GM12878 (cell line): Measurements from ENCODE around the gene CCDC137. TPM values are rescaled to one million over a fixed set of nuclear protein-coding genes. Genes with fewer than 3 reads are reported as not detected.

ENCODE experiments used
- ATAC-seq: fragments of 200-7000 bp; cut with Tn5 transposase; 3 replicates; pipeline ENCODE4 v1.9.1; 2020; ENCODE audit warnings: mild to moderate bottlenecking, moderate library complexity
- BruUV-seq: library from RNA; stranded (reverse); fragments of 400-500 nt; replicated peaks from 2 replicates; lab custom pipeline; 2021; lab: Mats Ljungman, UMichigan
- CTCF ChIA-PET: fragments of 300-600 bp; sonication (Branson Sonifier 250); formaldehyde crosslinking; extraction: SDS; loops from one replicate; lab custom pipeline; 2021; ENCODE audit warnings: inconsistent platforms; lab: Yijun Ruan, JAX
- POLR2A ChIA-PET: fragments of 350-600 bp; formaldehyde crosslinking; extraction: SDS; loops from one replicate; lab custom pipeline; 2021; ENCODE audit warnings: inconsistent platforms; lab: Charles Lee
- RAD21 ChIA-PET: fragments of 300-600 bp; sonication (Branson Sonifier 250); formaldehyde crosslinking; loops from one replicate; lab custom pipeline; 2023; ENCODE audit warnings: antibody characterized with exemption; ENCODE audit not compliant: unreplicated experiment; lab: Charles Lee
- SMC1A ChIA-PET: fragments of 300-600 bp; sonication (Branson Sonifier 250); formaldehyde crosslinking; loops from one replicate; lab custom pipeline; 2023; ENCODE audit not compliant: unreplicated experiment, uncharacterized antibody; lab: Charles Lee
- DNase-seq: peaks from one replicate; pipeline ENCODE4 v3.0.0-alpha.2; 2011; ENCODE audit warnings: low read depth, low spot score
- FAIRE-seq: peaks from 3 replicates; lab custom pipeline; 2011; peaks lifted over from hg19 to GRCh38; lab: Jason Lieb, UNC
- H2AFZ ChIP-seq: 2 replicates; pipeline ENCODE4 v1.6.0; 2011; ENCODE audit warnings: low read depth, low read length, control low read depth; ENCODE audit not compliant: control insufficient read depth
- H3K27ac ChIP-seq: 2 replicates; pipeline ENCODE4 v1.5.1; 2011; ENCODE audit warnings: control low read depth; ENCODE audit not compliant: control insufficient read depth, insufficient read depth
- H3K27me3 ChIP-seq, 2 experiments: replicated peaks in 1 of 2; 2 replicates each; pipeline versions ENCODE4 v1.6.0 to v1.6.1; 2011; ENCODE audit warnings: low read length in 1 of 2; ENCODE audit not compliant: control insufficient read depth in 2 of 2, insufficient read depth in 2 of 2
- H3K36me3 ChIP-seq, 2 experiments: 2 replicates each; pipeline ENCODE4 v1.5.1; 2011; ENCODE audit warnings: low read length in 1 of 2; ENCODE audit not compliant: control insufficient read depth in 2 of 2, insufficient read depth in 2 of 2
- H3K4me1 ChIP-seq: 2 replicates; pipeline ENCODE4 v1.6.1; 2011; ENCODE audit warnings: mild to moderate bottlenecking, low read length, moderate library complexity, mixed read lengths; ENCODE audit not compliant: control insufficient read depth, insufficient read depth
- H3K4me2 ChIP-seq: 2 replicates; pipeline ENCODE4 v1.6.0; 2011; ENCODE audit warnings: control low read depth; ENCODE audit not compliant: control insufficient read depth, insufficient read depth
- H3K4me3 ChIP-seq: fragments of 200-600 bp; sonication (generic); 2 replicates; pipeline ENCODE4 v1.5.1; 2016
- H3K79me2 ChIP-seq: 2 replicates; pipeline ENCODE4 v1.6.0; 2011; ENCODE audit warnings: low read length; ENCODE audit not compliant: control insufficient read depth, insufficient read depth
- H3K9ac ChIP-seq: 2 replicates; pipeline ENCODE4 v1.8.0; 2011; ENCODE audit warnings: low read length, control low read depth, mixed read lengths; ENCODE audit not compliant: control insufficient read depth, insufficient read depth
- H3K9me3 ChIP-seq: replicated peaks from 3 replicates; pipeline ENCODE4 v1.5.1; 2011; ENCODE audit warnings: mild to moderate bottlenecking, low read length; ENCODE audit not compliant: control insufficient read depth, insufficient read depth
- H4K20me1 ChIP-seq: 2 replicates; pipeline ENCODE4 v1.6.0; 2011; ENCODE audit not compliant: control insufficient read depth, insufficient read depth
- CEBPB ChIP-seq, 2 experiments: fragments of 150-350 bp in 1 of 2; IDR thresholded peaks; 2 replicates each; pipeline ENCODE4 v1.6.1; 2012 to 2014; ENCODE audit warnings: low read depth in 2 of 2, low read length in 2 of 2, borderline replicate concordance in 1 of 2, inconsistent platforms in 1 of 2
- MTA3 ChIP-seq: IDR thresholded peaks from 2 replicates; pipeline ENCODE4 v1.6.1; 2012; ENCODE audit warnings: low read length, inconsistent platforms, borderline replicate concordance
- WGBS: methylation state at CpG from one replicate; pipeline ENCODE4 v1.1.6; 2016; ENCODE audit warnings: low lambda C conversion rate; ENCODE audit not compliant: insufficient replicate concordance, insufficient coverage; ENCODE audit errors: missing lambda C conversion rate; 5-methylcytosine and 5-hydroxymethylcytosine counted together
- in situ Hi-C: fragments of 300-500 bp; cut with MboI; formaldehyde crosslinking; loops from 9 replicates; pipeline ENCODE4 v1.14.3; 2018; ENCODE audit warnings: mixed read lengths
- intact Hi-C: fragments of 100-400 bp; cut with micrococcal nuclease; formaldehyde crosslinking; loops from one replicate; pipeline ENCODE4 v1.14.2; 2022; ENCODE audit not compliant: unreplicated experiment
- polyA plus RNA-seq, 11 experiments: library from polyadenylated mRNA; depleted of rRNA in 4 of 11; unstranded in 6 of 11; stranded (reverse) in 5 of 11; fragments of >200 nt; fragmentation: Nextera tagmentation in 4 of 11; fragmentation: Illumina TruSeq in 1 of 11; extraction: Ambion mirVana in 4 of 11; extraction: Trizol in 1 of 11; gene quantifications; 1 replicate in 1 of 11; 2 replicates in 10 of 11; pipeline versions ENCODE4 v1.2.1 to v1.2.3, GENCODE V29; 2011 to 2016; ENCODE audit warnings: inconsistent platforms in 2 of 11, missing spikeins in 2 of 11, low read depth in 1 of 11
- total RNA-seq, 4 experiments: library from RNA; depleted of rRNA in 3 of 4; stranded (reverse); fragments of >200 nt in 3 of 4; fragmentation: Illumina TruSeq in 1 of 4; extraction: Trizol in 1 of 4; gene quantifications; 2 replicates each; pipeline versions ENCODE4 v1.2.1 to v1.2.3, GENCODE V29; 2013 to 2021
- TF ChIP-seq, protein P1 (sequence below): IDR thresholded peaks from 2 replicates; pipeline ENCODE4 v1.6.1; 2011; ENCODE audit warnings: borderline replicate concordance, low read depth, mild to moderate bottlenecking, moderate library complexity, low read length; ENCODE audit not compliant: insufficient read depth, poor library complexity, severe bottlenecking
- TF ChIP-seq, protein P2 (sequence below): fragments of 450-650 bp; IDR thresholded peaks from 2 replicates; pipeline ENCODE4 v1.6.1; 2016; ENCODE audit warnings: mild to moderate bottlenecking

CCDC137 gene
- total and polyA plus RNA-seq, 10 of the 15 experiments (the other 5 are each of a cell fraction or from before 2014, with no cell fraction given), result 2.2 to 45.4 (median 22.1) TPM

DNA sequence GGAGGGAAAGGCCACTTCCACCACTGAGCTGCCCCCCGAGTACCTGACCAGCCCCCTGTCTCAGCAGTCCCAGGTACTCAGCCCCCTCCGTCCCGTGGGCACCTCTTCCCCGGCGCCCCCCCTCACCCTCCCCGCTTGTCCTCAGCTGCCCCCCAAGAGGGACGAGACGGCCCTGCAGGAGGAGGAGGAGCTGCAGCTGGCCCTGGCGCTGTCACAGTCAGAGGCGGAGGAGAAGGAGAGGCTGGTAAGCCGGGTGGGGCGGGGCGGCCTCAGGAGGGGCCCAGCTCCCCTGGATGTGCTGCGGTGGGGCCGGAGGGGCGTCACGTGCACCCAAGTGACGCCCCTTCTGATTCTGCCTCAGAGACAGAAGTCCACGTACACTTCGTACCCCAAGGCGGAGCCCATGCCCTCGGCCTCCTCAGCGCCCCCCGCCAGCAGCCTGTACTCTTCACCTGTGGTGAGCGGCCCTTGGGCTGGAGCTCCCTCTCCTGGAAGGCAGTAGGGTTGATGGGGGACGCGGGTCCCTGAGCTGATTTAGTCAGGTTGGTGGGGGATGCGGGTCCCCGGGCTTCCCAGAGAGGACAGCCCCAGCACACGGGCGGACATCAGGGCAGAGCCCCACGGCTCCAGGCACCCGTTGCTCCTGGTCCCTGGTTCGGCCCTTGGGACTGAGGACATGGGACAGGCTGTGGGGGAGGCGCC lies 27.1 kb downstream of the CCDC137 start:
- ChIA-PET SMC1A (no interaction called here), RAD21 (no interaction called here), CTCF (no interaction called here), POLR2A (no interaction called here)
- in situ Hi-C loops, result no loop called here
- FAIRE-seq (no peak), DNase-seq (no peak), ATAC-seq (no peak; the same call in 2 of the 3 replicates)
- H3K4me2 ChIP-seq, result no peak overlapping the region
- TF ChIP-seq MTA3 (no peak), CEBPB (IDR thresholded peaks at IDR 0.05; ENCODE audit: borderline replicate concordance in 1 of 2, low read depth in 2 of 2, low read length in 2 of 2) (no peak)
- TF ChIP-seq, protein P1, sequence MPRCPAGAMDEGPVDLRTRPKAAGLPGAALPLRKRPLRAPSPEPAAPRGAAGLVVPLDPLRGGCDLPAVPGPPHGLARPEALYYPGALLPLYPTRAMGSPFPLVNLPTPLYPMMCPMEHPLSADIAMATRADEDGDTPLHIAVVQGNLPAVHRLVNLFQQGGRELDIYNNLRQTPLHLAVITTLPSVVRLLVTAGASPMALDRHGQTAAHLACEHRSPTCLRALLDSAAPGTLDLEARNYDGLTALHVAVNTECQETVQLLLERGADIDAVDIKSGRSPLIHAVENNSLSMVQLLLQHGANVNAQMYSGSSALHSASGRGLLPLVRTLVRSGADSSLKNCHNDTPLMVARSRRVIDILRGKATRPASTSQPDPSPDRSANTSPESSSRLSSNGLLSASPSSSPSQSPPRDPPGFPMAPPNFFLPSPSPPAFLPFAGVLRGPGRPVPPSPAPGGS, result no peak
- TF ChIP-seq, protein P2, sequence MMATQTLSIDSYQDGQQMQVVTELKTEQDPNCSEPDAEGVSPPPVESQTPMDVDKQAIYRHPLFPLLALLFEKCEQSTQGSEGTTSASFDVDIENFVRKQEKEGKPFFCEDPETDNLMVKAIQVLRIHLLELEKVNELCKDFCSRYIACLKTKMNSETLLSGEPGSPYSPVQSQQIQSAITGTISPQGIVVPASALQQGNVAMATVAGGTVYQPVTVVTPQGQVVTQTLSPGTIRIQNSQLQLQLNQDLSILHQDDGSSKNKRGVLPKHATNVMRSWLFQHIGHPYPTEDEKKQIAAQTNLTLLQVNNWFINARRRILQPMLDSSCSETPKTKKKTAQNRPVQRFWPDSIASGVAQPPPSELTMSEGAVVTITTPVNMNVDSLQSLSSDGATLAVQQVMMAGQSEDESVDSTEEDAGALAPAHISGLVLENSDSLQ, result no peak
- H3K36me3 ChIP-seq, result peaks cover 19 to 58% of the 10 kb centered on the region in 2 experiments; a peak in 3 of 4 replicates
- no peak overlapping the region for H2AFZ ChIP-seq
- H4K20me1 ChIP-seq, result no peaks in the 10 kb centered on the region; the same call in 1 of the 2 replicates
- no peak overlapping the region for H3K9ac ChIP-seq
- no peak overlapping the region for H3K4me3 ChIP-seq
- H3K4me1 ChIP-seq, result no peaks in the 10 kb centered on the region
- no peak overlapping the region for H3K27ac ChIP-seq
- 93% methylated on average over 23 of the region's 35 CpGs for WGBS
- H3K27me3 ChIP-seq, result no peaks in the 10 kb centered on the region
- H3K9me3 ChIP-seq, result no peaks in the 10 kb centered on the region
- intact Hi-C loops, result no loop called here
- no TSS peak for BruUV-seq
- no peaks in the 10 kb centered on the region for H3K79me2 ChIP-seq
